Measurements from ENCODE around the gene CYP26A1.
"Not testable (repeated sequence)": the region's sequence is repeated elsewhere in the genome, so short reads cannot be mapped to it uniquely, and the experiment has no call there.

- TF ChIP-seq, protein P1, sequence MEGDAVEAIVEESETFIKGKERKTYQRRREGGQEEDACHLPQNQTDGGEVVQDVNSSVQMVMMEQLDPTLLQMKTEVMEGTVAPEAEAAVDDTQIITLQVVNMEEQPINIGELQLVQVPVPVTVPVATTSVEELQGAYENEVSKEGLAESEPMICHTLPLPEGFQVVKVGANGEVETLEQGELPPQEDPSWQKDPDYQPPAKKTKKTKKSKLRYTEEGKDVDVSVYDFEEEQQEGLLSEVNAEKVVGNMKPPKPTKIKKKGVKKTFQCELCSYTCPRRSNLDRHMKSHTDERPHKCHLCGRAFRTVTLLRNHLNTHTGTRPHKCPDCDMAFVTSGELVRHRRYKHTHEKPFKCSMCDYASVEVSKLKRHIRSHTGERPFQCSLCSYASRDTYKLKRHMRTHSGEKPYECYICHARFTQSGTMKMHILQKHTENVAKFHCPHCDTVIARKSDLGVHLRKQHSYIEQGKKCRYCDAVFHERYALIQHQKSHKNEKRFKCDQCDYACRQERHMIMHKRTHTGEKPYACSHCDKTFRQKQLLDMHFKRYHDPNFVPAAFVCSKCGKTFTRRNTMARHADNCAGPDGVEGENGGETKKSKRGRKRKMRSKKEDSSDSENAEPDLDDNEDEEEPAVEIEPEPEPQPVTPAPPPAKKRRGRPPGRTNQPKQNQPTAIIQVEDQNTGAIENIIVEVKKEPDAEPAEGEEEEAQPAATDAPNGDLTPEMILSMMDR (IDR thresholded peaks at IDR 0.05), result not testable (repeated sequence)
- not testable (repeated sequence) for TF ChIP-seq POLR2AphosphoS5, TCF7L2 (IDR thresholded peaks at IDR 0.05; ENCODE audit: low read depth, low read length)
- TF ChIP-seq, protein P2, sequence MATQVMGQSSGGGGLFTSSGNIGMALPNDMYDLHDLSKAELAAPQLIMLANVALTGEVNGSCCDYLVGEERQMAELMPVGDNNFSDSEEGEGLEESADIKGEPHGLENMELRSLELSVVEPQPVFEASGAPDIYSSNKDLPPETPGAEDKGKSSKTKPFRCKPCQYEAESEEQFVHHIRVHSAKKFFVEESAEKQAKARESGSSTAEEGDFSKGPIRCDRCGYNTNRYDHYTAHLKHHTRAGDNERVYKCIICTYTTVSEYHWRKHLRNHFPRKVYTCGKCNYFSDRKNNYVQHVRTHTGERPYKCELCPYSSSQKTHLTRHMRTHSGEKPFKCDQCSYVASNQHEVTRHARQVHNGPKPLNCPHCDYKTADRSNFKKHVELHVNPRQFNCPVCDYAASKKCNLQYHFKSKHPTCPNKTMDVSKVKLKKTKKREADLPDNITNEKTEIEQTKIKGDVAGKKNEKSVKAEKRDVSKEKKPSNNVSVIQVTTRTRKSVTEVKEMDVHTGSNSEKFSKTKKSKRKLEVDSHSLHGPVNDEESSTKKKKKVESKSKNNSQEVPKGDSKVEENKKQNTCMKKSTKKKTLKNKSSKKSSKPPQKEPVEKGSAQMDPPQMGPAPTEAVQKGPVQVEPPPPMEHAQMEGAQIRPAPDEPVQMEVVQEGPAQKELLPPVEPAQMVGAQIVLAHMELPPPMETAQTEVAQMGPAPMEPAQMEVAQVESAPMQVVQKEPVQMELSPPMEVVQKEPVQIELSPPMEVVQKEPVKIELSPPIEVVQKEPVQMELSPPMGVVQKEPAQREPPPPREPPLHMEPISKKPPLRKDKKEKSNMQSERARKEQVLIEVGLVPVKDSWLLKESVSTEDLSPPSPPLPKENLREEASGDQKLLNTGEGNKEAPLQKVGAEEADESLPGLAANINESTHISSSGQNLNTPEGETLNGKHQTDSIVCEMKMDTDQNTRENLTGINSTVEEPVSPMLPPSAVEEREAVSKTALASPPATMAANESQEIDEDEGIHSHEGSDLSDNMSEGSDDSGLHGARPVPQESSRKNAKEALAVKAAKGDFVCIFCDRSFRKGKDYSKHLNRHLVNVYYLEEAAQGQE (IDR thresholded peaks at IDR 0.05; ENCODE audit: insufficient read depth in 1 of 2, low read depth in 2 of 2, low read length in 1 of 2), result not testable (repeated sequence)
Measured at GRCh38 chr10:93101148-93101547, 27.5 kb downstream of the CYP26A1 start.
